Activated naive CD4-positive, alpha-beta T cell treated with anti-CD3 and anti-CD28 coated beads, Interleukin-2, amount 50 U/mL, for 72 hours (primary cell): ENCODE results near the gene FLCN. TPM values are rescaled to one million over a fixed set of nuclear protein-coding genes. Genes with fewer than 3 reads are reported as not detected.

Source experiments
- ATAC-seq, 2 donors: fragments of 150-1000 bp; cut with Tn5 transposase; 2 replicates each; pipeline ENCODE4 v1.10.0; 2021; ENCODE audit warnings: mild to moderate bottlenecking in 2 of 2, moderate library complexity in 2 of 2
- DNase-seq, 2 donors: peaks; one replicate each; pipeline ENCODE4 v3.0.0; 2021 to 2022; ENCODE audit warnings: low spot score in 2 of 2
- H3K27ac Mint-ChIP-seq, 2 donors: one replicate each; pipeline ENCODE4 v1.8.0; 2022; ENCODE audit warnings: mild to moderate bottlenecking in 2 of 2, mixed read lengths in 2 of 2
- H3K36me3 Mint-ChIP-seq, 2 donors: one replicate each; pipeline ENCODE4 v1.8.0; 2022; ENCODE audit warnings: mixed read lengths in 2 of 2
- H3K9me3 Mint-ChIP-seq, 2 donors: one replicate each; pipeline ENCODE4 v1.8.0; 2022; ENCODE audit warnings: mixed read lengths in 2 of 2
- total RNA-seq, 2 donors: library from RNA; stranded (reverse); gene quantifications; one replicate each; pipeline ENCODE4 v1.2.3, GENCODE V29; 2022

The FLCN gene
- total RNA-seq, 2 donors from 2014 or later: 28.1 to 38.7 TPM

DNA sequence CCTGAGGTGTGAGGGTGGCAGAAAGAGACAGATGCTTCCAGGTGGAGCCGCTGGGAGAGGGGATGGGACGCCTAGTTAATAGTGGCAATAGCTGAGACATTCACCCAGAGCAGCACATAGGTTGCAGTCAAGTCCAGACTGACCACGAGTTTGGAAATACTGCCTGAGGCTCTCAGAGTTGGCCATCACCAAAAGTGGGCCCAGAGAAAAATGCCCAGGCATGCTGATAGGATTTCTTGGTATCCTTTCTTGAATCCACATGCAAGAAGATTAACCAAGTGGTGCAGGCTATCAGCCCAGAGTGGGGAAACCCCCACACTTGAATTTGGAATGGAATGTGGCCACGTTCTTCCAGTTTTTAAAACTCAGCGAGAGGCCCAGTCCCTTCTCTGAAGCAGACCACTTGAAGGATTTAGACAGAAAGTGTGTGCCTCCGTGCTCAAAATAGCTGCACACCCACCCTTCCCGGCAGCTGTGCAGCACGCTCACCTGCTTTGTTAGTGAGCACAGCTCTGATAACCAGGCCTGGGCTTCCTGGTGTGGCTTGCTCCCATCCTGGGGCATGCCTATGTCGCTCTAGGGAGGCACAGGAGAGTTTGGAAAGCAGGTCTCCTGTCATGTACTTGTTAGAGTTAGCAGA lies 66.5 kb downstream of the FLCN start:
- no peaks in the 10 kb centered on the region for H3K9me3 Mint-ChIP-seq
- DNase-seq: no peak
- no peak for ATAC-seq
- peak overlapping the region; percentile 1 to 94 for H3K27ac Mint-ChIP-seq
- H3K36me3 Mint-ChIP-seq: peaks cover 0 to 9% of the 10 kb centered on the region in 2 donors

DNA sequence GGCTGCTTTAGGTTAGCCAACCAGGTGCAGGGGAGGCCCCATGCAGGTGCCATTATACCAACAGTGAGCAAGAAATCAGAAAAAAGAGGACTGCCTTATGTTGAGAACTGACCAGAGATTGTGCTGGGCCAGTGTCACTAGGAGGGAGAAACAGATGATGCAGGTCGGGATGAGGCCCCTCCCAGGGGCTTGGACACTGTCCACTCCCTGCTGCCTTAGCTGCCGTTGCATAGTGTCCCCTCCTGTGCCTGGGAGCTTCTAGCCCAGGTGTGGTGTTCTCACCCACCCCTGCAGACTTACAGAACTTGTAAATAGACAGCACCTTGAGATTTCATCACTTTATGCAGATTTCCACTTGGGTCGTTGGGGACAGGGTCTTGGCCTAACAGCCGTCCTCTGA lies 67.6 kb downstream of the FLCN start:
- Mint-ChIP-seq H3K27ac (no peak overlapping the region), H3K36me3 (peaks cover 0 to 16% of the 10 kb centered on the region in 2 donors), H3K9me3 (no peaks in the 10 kb centered on the region)
- DNase-seq (no peak), ATAC-seq (no peak)

DNA sequence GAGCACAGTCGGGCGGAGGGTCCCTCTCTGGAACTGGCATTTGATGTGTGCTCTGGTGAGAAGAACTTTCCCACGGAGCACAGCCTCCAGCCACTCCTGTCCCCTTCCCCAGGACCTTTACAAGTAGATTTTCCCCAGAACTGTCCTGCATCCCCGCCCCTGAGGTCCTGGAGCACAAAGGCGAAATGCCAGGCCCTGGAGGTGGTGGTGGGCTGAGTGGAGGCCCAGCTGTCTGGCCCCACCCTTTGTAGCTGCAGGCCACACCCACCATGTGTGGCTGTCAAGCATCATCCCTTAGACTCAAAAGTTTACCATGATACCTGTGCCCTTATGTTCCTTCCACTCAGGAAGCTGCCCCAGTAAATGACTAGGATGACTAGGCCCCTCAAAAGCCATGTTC lies 68.6 kb downstream of the FLCN start:
- Mint-ChIP-seq H3K27ac (no peak overlapping the region), H3K36me3 (peaks cover 0 to 19% of the 10 kb centered on the region in 2 donors), H3K9me3 (no peaks in the 10 kb centered on the region)
- DNase-seq (no peak), ATAC-seq (no peak)

DNA sequence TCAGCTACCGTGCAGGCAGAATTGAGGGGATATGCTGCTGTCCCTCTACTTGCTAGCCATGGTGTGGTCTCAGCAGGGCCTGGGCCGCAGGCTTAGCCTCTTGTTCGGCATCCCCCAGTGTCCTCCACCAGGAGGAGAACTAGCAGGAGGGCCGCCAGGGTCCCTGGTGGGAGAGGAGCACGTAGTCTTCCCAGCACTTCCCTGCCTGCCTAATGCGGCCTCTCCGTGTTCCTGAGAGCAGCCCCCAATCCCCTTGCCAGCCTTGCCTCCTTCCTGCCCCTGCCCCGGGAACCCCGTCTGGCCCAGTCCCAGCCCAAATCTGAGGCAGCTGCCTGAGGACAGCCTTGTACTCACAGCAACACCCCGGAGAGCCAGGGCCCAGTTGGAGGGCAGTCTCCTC lies 69.0 kb downstream of the FLCN start:
- Mint-ChIP-seq H3K27ac (no peak overlapping the region), H3K9me3 (no peaks in the 10 kb centered on the region), H3K36me3 (peaks cover 0 to 19% of the 10 kb centered on the region in 2 donors)
- no peak for ATAC-seq
- DNase-seq: no peak

DNA sequence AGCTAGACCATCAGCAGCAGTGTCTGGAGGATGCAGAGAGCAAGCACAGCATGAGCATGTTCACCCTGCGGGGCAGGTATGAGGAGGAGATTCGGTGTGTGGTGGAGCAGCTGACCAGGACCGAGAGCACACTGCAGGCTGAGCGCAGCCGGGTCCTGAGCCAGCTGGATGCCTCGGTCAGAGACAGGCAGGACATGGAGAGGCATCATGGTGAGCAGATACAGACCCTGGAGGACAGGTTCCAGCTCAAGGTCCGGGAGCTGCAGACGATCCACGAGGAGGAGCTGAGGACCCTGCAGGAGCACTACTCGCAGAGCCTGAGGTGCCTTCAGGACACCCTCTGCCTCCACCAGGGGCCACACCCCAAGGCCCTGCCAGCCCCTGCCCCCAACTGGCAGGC lies 69.6 kb downstream of the FLCN start:
- Mint-ChIP-seq H3K36me3 (peaks cover 0 to 19% of the 10 kb centered on the region in 2 donors), H3K9me3 (no peaks in the 10 kb centered on the region), H3K27ac (peak overlapping the region in 1 of 2 donors; percentile 39)
- DNase-seq (no peak), ATAC-seq (no peak)

DNA sequence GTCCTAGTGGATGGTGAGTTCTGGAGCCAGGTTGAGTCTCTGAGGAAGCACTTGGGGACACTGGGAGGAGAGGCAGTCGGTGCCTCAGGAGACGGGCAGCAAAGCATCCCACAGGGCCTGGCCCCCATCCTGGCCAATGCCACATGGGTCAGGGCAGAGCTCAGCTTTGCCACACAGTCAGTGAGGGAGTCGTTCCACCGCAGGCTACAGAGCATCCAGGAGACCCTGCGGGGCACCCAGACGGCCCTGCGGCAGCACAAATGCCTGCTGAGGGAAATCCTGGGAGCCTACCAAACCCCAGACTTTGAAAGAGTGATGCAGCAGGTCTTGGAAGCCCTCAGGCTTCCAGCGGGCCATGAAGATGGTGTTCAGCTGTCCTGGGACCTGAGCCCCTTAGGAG lies 70.5 kb downstream of the FLCN start:
- H3K36me3 Mint-ChIP-seq: peaks cover 0 to 17% of the 10 kb centered on the region in 2 donors

DNA sequence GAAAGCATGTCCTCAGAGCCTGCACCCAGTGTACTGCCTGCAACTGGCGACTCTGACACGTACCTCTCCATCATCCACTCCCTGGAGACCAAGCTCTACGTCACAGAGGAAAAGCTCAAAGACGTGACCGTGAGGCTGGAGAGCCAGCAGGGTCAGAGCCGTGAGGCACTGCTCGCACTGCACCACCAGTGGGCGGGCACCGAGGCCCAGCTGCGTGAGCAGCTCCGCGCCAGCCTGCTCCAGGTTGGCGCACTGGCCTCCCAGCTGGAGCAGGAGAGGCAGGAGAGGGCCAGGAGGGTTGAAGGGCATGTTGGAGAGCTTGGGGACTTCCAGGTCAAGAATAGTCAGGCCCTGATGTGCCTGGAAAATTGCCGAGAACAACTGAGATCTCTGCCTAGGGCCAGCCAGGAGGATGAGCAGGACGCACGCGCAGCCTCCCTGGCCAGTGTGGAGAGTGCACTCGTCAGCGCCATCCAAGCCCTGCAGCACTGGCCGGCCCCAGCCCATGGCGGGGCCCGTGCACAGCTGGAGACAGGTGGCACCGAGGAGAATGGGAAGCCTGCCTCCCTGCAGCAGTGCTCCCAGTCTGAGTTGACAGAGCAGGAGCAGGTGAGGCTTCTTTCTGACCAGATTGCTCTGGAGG lies 71.2 kb downstream of the FLCN start:
- Mint-ChIP-seq H3K9me3 (no peaks in the 10 kb centered on the region), H3K36me3 (peaks cover 0 to 14% of the 10 kb centered on the region in 2 donors), H3K27ac (peak overlapping the region in 1 of 2 donors; percentile 60)
- DNase-seq (no peak), ATAC-seq (no peak)

More for the DNA sequence above, 70.5 kb downstream of the FLCN start:
- DNase-seq (no peak), ATAC-seq (no peak)
- Mint-ChIP-seq H3K27ac (peak overlapping the region in 1 of 2 donors; percentile 60), H3K9me3 (no peaks in the 10 kb centered on the region)

DNA sequence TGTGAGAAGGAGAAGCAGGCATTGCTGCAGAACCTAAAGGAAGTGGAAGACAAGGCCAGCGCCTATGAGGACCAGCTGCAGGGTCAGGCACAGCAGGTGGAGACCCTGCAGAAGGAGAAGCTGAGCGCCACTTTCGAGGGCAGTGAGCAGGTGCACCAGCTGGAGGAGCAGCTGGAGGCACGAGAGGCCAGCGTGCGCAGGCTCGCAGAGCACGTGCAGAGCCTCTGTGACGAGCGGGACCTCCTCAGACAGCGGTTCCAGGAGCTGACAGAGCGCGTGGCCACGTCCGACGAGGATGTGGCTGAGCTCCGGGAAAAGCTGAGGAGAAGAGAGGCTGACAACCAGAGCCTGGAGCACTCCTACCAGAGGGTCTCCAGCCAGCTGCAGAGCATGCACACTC lies 72.3 kb downstream of the FLCN start:
- no peaks in the 10 kb centered on the region for H3K9me3 Mint-ChIP-seq
- peaks cover 0 to 14% of the 10 kb centered on the region in 2 donors for H3K36me3 Mint-ChIP-seq
- no peak for DNase-seq
- H3K27ac Mint-ChIP-seq: peak overlapping the region in 1 of 2 donors; percentile 92
- no peak for ATAC-seq

DNA sequence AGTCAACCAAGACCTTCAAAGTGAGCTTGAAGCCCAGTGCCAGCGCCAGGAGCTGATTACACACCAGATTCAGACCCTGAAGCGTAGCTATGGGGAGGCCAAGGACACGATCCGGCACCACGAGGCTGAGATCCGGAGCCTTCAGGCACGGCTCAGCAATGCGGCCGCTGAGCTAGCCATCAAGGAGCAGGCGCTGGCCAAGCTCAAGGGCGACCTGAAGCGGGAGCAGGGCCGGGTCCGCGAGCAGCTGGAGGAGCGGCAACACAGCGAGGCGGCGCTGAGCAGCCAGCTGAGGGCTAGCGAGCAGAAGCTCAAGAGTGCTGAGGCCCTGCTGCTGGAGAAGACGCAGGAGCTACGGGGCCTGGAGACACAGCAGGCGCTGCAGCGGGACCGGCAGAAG lies 72.8 kb downstream of the FLCN start:
- H3K36me3 Mint-ChIP-seq: peaks cover 0 to 14% of the 10 kb centered on the region in 2 donors
- no peak for DNase-seq
- H3K9me3 Mint-ChIP-seq: no peaks in the 10 kb centered on the region
- H3K27ac Mint-ChIP-seq: peak overlapping the region; percentile 12 to 92
- no peak for ATAC-seq

Other genes with a start within 250 kb of the FLCN start
- 100 to 1,000 TPM in 1 of 2 donors, 10 to 100 TPM in 1; 67.4 to 134 TPM for gene MPRIP, start 194.7 kb downstream of the FLCN start, total RNA-seq
- 1 to 10 TPM; 9.2 to 9.6 TPM for gene PLD6, start 30.8 kb downstream of the FLCN start, total RNA-seq
- gene COPS3, start 44.1 kb upstream of the FLCN start, total RNA-seq: 100 to 1,000 TPM in 1 of 2 donors, 10 to 100 TPM in 1; 97.4 to 126 TPM
- 1 to 10 TPM; 5.8 to 6.0 TPM for gene NT5M, start 66.2 kb upstream of the FLCN start, total RNA-seq
- 10 to 100 TPM; 13.1 to 14.0 TPM for gene MED9, start 239.8 kb upstream of the FLCN start, total RNA-seq